Hepatic stellate cell (primary cell): ENCODE data around the gene POLR2F.

ENCODE experiments used
- DNase-seq: peaks from one replicate; pipeline ENCODE4 v3.0.0; 2011; ENCODE audit warnings: low spot score

POLR2F gene

DNA sequence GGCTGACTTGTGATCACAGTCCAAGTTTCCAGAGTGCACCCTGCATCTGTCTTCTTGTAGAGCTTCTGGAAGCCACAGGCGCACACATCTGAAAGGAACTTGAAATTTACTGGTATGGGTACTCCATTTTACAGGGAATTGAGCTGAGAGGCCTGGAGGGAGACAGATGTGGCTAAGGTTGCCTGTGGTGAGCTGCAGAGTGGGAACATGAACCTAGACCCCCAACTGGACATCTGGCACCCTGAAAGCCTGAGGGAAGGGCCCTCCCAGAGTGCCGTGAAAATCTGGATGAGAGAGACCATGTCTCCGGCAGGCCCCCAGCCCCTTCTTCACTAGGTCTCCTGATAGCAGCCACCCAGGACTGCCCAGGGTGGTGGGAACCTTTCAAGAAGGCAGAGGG is 53.4 kb downstream of the POLR2F start:
- DNase-seq: no peak

DNA sequence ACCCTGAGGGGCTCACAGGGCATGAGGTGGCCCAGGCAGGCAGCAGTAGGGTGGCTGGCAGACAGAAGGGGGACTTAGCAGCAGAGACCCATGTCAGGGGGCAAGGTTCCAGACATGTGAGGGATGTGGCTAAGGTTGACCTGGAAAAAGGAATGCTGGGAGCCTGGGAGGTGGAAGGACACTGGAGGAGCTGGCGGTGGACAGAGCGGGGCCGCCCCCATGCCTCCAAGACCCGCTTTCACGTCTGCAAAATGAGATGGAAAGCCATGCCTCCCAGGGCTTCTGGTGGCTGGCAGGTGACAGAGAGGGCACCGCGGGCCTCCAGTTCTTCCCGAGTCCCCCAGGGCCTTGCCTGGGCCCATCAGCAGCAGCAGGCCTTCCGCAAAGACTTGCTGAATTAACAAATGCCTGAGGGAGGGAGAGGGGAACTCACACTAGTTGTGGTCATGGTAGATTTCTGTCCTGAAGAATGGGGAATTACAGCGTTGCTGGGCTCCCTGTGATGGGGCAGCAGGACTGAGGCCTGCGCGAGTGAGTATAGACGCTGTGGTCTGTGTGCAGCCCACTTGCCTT is 53.9 kb downstream of the POLR2F start:
- no peak for DNase-seq

DNA sequence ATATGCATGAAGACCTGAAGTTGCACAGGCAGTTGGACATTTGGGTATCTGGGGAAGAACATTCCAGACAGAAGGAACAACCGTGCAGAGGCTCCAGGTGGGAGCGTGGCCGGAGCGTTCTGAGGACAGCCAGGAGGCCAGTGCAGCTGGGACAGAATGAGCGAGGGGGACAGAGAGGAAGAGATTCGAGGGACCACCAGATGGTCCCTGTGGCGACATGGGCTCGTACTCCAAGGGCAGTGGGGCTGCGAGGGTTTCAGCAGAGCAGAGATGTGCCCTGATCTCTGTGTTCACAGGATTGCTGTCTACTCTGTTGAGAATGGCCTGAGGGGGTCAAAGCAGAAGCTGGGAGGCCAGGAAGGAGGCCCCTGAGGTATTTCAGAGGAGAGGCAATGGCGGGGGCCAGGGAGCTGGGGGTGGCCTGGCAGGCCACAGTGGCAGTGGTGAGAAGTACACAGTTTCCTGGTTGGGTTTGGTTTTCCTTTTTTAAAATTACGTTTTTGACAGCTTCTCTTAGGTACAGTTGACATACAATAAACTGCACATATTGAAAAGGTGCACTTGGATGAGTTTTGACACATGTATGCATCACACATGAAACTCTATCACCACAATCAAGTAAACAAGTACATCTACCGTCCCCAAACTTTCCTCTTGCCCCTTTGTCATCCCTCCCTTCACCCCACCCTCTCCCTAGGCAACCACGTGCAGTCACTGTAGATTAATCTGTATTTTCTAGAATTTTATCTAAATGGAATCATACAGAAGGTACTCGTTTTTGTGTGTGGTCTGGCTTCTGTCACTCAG is 55.7 kb downstream of the POLR2F start:
- DNase-seq: no peak

DNA sequence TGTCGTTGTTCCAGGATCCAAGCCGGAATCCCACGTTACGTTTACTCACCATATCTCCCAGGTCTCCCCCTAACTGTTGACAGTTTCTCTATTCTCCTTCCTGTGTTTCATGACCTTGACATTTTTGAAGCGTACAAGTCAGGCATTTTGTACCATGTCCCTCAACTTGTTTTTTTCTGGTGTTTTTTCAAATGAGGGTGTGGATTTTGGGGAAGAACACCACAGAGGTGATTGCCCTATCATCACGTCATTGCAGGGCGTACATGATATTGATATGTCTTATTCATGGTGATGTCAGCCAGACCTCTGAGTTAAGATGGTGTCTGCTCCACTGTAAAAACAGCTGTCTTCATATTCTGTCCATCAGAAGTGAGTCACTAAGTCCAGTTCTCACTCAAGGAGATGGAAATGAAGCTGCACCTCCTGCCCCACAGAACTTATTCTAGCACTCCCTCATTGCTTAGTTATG is 59.1 kb downstream of the POLR2F start:
- DNase-seq: no peak

DNA sequence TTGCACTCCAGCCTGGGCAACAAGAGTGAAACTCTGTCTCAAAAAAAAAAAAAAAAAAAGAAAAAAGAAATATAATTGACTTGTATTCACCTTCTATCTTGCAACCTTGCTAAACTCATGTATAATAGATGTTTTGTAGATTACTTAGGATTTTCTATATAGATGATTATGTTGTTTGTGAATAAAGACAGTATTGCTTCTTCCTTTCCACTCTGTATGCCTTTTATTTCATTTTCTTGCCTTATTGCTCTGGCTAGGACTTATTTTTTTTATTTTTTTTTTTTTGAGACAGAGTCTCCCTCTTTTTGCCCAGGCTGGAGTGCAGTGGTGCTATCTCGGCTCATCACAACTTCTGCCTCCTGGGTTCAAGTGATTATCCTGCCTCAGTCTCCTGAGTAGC is 60.6 kb downstream of the POLR2F start:
- no peak for DNase-seq

DNA sequence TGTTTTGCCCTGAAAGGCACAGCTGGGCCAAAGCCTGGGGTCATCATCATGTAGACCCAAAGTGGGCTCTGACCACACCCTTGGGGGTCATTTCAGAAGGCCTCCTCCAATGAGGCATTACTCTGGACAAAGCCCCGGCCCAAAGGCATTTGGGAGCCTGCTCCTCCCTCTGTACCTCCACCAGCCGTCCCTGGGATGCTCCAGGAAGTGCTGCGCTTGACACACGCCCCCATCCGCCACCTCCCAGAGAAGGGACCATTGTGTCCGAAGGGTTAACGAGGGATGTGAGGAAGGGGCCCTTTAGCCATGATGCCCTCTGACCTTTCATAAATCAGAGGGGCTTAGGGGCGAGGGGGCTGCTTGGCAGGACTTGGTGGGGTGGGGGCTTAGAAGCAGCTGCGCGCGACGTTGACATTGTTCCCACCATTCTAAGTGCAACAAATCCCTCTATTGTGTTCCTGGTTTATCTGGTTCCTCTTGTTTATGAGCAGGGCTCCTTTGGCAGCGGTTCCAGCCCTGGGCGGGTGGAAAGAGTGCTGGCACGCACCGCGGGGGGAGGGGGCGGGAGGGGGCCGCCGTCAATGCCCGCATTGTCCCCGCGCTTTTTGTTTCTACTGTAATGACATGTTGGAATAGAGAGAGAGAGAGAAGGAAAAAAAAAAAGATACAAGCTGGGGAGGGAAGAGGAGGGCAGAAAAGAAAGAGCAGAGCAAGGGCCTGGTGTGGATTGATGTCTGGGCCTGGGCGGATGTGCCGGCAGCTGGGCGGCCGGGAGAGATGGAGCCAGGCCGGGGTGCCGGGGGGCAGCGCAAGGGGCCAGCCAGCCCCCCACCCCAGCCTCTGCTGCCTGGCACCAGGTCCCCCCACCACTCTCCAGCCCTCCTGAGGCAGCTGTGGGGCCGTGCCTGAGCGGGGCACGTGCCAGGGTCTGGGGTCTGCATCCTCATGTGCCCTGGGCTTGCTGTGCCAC is 63.0 kb downstream of the POLR2F start:
- no peak for DNase-seq

DNA sequence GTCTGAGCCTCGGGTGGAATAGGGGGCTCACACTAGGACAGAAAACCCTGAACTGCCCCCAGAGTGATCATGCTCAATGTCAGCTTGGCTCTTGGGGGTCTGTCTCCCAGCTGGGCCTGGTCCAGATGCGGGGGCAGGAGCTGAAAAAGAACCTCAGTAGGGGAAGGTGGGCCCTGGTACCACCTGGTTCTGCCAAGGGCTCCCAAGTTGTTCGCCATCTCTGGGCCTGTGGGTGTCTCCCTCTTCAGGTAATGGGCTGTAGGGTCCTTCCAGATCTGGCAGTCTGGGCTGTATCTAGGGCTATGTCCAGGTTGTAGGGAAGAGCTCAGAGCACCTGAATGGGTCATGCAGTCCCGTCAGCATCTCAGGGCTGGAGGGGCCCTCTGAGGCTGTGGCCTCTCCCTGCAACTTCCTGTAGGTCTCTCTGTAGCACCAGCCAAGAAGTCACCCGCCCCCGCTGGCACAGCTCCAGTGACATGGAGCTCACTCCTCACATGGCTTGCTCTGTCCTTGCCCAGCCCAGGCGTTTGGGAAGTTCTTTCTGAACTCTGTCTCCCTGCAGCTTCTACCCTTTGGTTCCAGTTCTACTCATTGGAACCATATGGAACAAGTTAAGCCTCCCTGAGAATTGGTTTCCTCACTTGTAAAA is 63.9 kb downstream of the POLR2F start:
- DNase-seq: peak; percentile 57

DNA sequence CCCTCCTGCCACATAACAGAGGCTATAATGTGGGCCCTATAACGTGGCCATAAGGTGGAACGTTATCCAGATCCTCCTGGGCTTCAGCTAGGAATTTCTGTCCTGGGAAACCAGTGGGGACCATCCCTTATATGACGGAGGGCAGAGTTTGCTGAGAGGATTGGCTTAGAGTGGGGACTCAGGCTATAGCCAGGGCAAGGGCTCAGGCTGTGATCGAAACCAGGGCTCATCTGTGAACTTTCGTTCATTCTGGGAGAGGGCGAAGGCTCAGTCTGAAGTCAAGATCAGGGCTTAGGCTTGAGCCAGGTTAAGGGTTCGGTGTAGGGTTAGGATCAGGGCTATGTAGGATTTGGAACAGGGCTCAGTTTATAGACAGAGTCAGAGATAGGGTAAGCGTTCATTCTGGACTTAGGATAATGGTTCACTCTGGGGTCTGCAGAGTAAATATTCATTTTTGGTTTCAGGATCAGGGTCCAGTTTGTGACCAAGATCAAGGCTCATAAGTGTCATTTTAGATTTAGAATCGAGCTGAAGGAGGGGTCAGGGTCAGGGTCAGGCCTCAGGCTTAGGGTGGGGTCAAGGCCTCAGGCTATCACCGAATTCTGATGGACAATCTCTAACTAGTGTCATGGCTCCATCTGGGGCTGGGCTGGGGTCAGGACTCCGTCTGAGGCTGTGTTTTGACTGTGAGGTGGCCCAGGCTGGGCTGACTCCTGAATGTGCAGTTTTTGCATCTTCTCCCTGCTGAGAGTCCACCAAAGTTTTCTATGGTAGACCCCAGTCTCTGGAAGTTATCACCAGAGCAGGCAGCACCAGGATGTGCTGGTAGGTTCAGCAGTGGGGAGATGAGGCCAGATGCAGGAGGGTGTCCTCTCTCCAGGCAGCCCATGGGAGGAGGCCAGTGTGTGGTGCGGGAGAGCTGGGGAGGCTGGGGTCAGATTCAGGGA is 64.7 kb downstream of the POLR2F start:
- DNase-seq: no peak
